ENCODE results near the gene NBEA.
"Not testable (repeated sequence)": the region's sequence is repeated elsewhere in the genome, so short reads cannot be mapped to it uniquely, and the experiment has no call there.

NBEA gene

DNA sequence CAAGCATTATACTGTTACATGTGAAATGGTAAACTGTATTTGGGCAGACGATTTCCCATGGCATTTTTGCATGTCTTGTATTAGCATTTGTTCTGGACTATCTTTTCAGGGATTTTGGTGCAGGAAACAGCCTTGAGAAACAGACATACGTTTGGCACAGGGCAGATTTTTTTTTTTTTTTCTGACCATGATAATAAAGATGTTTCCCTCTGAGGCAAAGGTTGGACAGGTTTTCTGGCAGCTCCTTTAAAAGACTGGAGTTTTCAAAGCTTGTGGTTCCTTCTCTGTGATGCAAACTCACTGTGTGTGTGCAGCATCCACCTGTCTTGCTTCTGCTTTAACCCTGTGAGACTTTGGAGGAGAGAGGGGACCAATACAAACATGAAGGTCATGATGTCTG lies 63.0 kb downstream of the NBEA start:
- Histone ChIP-seq H3K36me3 (ENCODE audit: control insufficient read depth, low read depth, low read length) (no peaks in the 10 kb centered on the region), H3K9me3 (ENCODE audit: control insufficient read depth, low read depth, low read length) (no peaks in the 10 kb centered on the region), H3K27ac (ENCODE audit: low read length) (no peak overlapping the region), H3K4me1 (ENCODE audit: control insufficient read depth, low read depth, low read length) (peaks cover 8% of the 10 kb centered on the region), H3K9ac (ENCODE audit: low read length) (no peak overlapping the region), H3K27me3 (ENCODE audit: control insufficient read depth, insufficient read depth, low read length) (no peaks in the 10 kb centered on the region), H3K4me3 (ENCODE audit: low read length) (no peak overlapping the region)

DNA sequence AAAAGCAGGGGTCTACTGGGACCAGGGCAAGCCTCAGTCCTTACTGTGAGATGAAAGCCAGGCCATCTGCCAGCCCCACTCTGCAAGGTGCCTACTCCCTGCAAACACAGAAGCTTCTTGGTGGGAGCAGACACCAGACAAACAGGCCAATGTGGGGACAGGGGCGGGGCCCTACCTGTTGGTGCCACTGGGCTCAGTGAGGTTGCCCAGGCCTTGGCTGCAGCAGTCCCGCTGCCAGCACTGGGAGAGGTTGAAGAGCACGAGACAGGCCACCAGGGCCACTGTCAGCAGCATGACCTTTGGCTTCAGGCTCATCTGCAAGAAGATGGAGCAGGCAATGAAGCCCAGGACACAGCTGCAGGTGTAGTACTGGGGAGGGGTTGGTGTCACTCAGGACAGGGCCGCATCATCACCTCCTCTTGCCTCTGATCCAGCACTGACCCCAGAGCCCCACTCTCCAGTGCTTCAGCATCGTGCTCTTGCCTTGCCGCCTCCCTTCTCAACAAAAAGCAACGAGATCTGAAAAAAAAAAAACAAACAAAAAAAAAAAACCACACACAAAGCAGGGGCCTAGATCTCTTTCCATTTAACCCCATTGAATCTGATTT lies 72.6 kb downstream of the NBEA start:
- Histone ChIP-seq H3K4me1 (ENCODE audit: control insufficient read depth, low read depth, low read length) (peaks cover 20% of the 10 kb centered on the region), H3K9me3 (ENCODE audit: control insufficient read depth, low read depth, low read length) (no peaks in the 10 kb centered on the region), H3K9ac (ENCODE audit: low read length) (no peak overlapping the region), H3K27me3 (ENCODE audit: control insufficient read depth, insufficient read depth, low read length) (no peaks in the 10 kb centered on the region), H3K36me3 (ENCODE audit: control insufficient read depth, low read depth, low read length) (no peaks in the 10 kb centered on the region), H3K4me3 (ENCODE audit: low read length) (no peak overlapping the region), H3K27ac (ENCODE audit: low read length) (no peak overlapping the region)

DNA sequence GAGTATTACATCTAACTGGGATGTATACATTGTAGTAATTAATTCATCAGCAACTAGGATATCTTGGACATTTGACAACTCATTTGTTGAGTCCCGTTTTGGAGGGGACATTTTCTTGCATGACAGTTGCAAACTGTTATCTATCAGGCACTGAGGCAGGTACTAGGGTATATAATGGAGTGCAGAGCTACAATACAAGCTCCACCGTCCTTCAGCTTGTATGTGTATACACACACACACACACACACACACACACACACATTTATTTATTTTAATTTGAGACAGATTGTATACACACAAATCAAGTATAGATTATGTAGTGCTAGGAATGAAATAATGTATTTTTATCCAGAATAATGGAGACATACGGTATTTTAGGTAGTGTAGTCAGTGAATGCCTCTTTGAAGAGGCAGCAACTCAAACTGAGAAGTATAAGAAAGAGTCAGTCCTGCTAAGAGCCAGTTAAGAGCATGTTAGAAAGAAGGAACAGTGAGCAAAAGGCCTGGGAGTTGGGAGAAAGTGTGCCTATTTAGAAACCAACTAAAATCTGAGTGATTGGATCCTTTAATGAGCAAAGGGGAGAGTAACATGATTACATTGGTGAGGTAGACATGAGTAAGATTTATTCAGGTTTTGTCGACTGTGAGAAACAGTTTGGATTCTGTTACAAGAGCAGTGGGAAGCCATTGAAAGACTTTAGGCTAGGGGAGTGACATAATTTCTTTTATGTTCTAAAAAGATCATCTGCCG lies 74.5 kb downstream of the NBEA start:
- H3K27me3 ChIP-seq (ENCODE audit: control insufficient read depth, insufficient read depth, low read length): no peaks in the 10 kb centered on the region
- H3K27ac ChIP-seq (ENCODE audit: low read length): peak overlapping the region; percentile 67
- H3K9me3 ChIP-seq (ENCODE audit: control insufficient read depth, low read depth, low read length): no peaks in the 10 kb centered on the region
- H3K4me1 ChIP-seq (ENCODE audit: control insufficient read depth, low read depth, low read length): peaks cover 20% of the 10 kb centered on the region
- H3K36me3 ChIP-seq (ENCODE audit: control insufficient read depth, low read depth, low read length): no peaks in the 10 kb centered on the region
- H3K9ac ChIP-seq (ENCODE audit: low read length): no peak overlapping the region
- no peak overlapping the region for H3K4me3 ChIP-seq (ENCODE audit: low read length)

DNA sequence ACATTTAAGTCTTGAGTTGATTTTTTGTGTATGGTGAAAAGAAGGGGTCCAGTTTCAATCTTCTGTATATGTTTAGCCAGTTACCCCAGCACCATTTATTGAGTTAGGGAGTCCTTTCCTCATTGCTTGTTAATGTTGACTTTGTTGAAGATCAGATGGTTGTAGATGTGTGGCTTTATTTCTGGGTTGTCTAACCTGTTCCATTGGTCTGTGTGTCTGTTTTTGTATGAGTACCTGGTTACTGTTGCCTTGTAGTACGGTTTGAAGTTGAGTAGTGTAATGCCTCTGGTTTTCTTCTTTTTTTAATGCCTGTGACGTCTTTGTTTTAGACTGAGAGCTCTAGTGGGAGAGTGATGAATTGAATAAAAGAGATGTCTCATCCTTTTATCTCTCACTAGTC lies 83.2 kb downstream of the NBEA start:
- Histone ChIP-seq H3K27ac (ENCODE audit: low read length) (no peak overlapping the region), H3K36me3 (ENCODE audit: control insufficient read depth, low read depth, low read length) (no peaks in the 10 kb centered on the region), H3K9ac (ENCODE audit: low read length) (no peak overlapping the region), H3K9me3 (ENCODE audit: control insufficient read depth, low read depth, low read length) (peaks cover 2% of the 10 kb centered on the region), H3K27me3 (ENCODE audit: control insufficient read depth, insufficient read depth, low read length) (no peaks in the 10 kb centered on the region), H3K4me1 (ENCODE audit: control insufficient read depth, low read depth, low read length) (peaks cover 6% of the 10 kb centered on the region), H3K4me3 (ENCODE audit: low read length) (no peak overlapping the region)

DNA sequence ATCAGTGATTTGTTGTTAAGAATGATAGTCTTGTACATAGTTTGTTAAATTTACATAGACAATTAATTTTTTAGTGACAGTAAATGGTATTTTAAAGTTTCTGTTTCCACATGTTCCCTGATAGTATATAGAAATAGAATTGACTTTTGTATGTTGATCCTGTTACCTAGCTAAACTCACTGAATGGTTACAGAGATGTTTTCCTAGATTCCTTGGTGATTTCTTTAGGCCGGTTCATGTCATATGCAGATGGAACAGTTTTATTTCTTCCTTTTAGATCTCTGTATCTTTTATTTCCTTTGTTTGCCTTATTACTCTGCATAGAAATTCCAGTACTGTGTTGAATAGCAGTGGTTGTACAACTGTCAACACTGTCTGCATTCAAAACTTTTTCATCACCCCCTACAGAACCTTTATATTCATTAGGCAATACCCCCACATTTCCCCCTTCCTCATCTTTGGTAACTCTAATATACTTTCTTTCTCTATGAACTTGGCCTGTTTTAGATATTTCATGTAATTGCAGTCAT lies 86.3 kb downstream of the NBEA start:
- H3K9me3 ChIP-seq (ENCODE audit: control insufficient read depth, low read depth, low read length): peaks cover 20% of the 10 kb centered on the region
- no peak overlapping the region for H3K27ac ChIP-seq (ENCODE audit: low read length)
- no peak overlapping the region for H3K4me3 ChIP-seq (ENCODE audit: low read length)
- H3K4me1 ChIP-seq (ENCODE audit: control insufficient read depth, low read depth, low read length): peaks cover 14% of the 10 kb centered on the region
- no peaks in the 10 kb centered on the region for H3K36me3 ChIP-seq (ENCODE audit: control insufficient read depth, low read depth, low read length)
- H3K9ac ChIP-seq (ENCODE audit: low read length): no peak overlapping the region
- H3K27me3 ChIP-seq (ENCODE audit: control insufficient read depth, insufficient read depth, low read length): no peaks in the 10 kb centered on the region

DNA sequence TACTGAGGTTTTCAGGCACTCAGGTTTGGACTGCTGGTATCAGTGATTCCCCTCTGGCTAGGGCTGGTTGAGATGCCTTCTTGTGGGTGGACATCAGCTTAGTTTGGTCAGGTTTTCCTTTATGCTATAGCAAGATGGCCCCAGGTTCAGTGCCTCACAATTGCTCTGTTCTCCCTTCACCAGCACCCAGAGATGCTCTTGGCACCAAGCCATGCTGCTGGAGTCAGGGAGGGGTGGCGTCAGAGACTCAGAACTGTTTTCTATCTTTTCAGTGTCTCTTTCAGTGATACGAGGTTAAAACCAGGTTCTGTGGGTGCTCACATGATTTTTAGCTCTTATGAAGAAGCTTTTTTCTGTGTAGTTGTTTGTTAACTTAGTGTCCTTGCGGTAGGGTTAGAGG lies 96.9 kb downstream of the NBEA start:
- no peak overlapping the region for H3K9ac ChIP-seq (ENCODE audit: low read length)
- H3K9me3 ChIP-seq (ENCODE audit: control insufficient read depth, low read depth, low read length): no peaks in the 10 kb centered on the region
- H3K4me3 ChIP-seq (ENCODE audit: low read length): no peak overlapping the region
- no peaks in the 10 kb centered on the region for H3K4me1 ChIP-seq (ENCODE audit: control insufficient read depth, low read depth, low read length)
- peaks cover 4% of the 10 kb centered on the region for H3K36me3 ChIP-seq (ENCODE audit: control insufficient read depth, low read depth, low read length)
- no peak overlapping the region for H3K27ac ChIP-seq (ENCODE audit: low read length)
- H3K27me3 ChIP-seq (ENCODE audit: control insufficient read depth, insufficient read depth, low read length): no peaks in the 10 kb centered on the region

DNA sequence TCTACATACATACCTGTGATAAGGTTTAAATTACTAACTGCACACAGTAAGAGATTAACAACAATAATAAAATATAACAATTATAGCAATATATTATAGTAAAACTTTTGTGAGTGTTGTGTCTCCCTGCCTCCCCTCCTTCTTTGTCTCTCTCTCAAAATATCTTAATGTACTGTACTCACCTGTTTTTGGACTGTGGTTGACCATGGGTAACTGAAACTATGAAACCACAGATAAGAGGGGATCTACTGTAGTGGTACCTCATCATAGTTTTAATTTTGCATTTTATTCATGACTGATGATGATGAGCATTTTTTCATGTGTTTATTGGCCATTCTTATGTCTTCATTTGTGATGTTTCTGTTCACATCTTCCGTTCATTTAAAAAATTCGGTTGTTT lies 104.5 kb downstream of the NBEA start:
- H3K9me3 ChIP-seq (ENCODE audit: control insufficient read depth, low read depth, low read length): no peaks in the 10 kb centered on the region
- no peak overlapping the region for H3K4me3 ChIP-seq (ENCODE audit: low read length)
- peaks cover 18% of the 10 kb centered on the region for H3K36me3 ChIP-seq (ENCODE audit: control insufficient read depth, low read depth, low read length)
- no peaks in the 10 kb centered on the region for H3K27me3 ChIP-seq (ENCODE audit: control insufficient read depth, insufficient read depth, low read length)
- no peak overlapping the region for H3K27ac ChIP-seq (ENCODE audit: low read length)
- H3K9ac ChIP-seq (ENCODE audit: low read length): no peak overlapping the region
- H3K4me1 ChIP-seq (ENCODE audit: control insufficient read depth, low read depth, low read length): no peaks in the 10 kb centered on the region

DNA sequence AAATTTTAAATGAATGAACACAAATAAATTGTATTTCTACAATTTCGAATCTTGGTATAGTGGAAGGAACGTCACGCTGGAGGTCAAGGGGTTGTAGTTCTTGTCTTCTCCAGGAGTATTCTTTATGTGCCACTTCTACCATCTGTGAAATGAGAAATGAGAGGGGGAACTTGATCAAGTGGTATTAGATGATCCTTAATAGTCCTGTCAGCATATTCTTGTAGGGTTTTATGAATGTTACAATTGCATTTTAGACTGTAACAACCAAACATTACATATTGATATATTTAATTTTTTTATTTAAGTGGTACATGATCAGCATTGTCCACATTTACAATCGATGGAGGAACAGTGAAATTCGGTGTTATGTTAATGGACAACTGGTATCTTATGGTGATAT lies 113.6 kb downstream of the NBEA start:
- Histone ChIP-seq H3K9ac (ENCODE audit: low read length) (no peak overlapping the region), H3K36me3 (ENCODE audit: control insufficient read depth, low read depth, low read length) (peaks cover under 1% of the 10 kb centered on the region), H3K27ac (ENCODE audit: low read length) (no peak overlapping the region), H3K4me1 (ENCODE audit: control insufficient read depth, low read depth, low read length) (peaks cover 4% of the 10 kb centered on the region), H3K4me3 (ENCODE audit: low read length) (no peak overlapping the region), H3K27me3 (ENCODE audit: control insufficient read depth, insufficient read depth, low read length) (no peaks in the 10 kb centered on the region), H3K9me3 (ENCODE audit: control insufficient read depth, low read depth, low read length) (no peaks in the 10 kb centered on the region)

DNA sequence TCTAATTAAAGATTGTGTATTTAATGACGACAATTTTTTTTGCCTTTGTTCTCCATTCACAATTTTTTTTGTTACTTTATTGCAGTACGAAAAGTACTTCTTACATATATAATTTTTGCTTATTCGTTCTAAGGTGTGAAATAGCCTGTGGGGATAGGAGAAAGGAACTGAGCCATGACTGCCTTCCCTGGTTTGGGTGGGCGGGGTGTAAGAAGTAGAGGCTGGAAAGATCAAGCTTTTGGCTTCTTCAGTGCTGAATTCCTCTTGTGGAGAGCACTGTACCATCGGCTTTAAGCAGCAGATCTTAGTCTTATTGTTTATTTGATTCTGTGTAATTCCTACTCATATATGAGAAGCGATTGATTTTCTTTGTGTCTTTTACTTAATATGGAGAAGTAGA lies 115.8 kb downstream of the NBEA start:
- Histone ChIP-seq H3K27ac (ENCODE audit: low read length) (no peak overlapping the region), H3K9ac (ENCODE audit: low read length) (no peak overlapping the region), H3K4me1 (ENCODE audit: control insufficient read depth, low read depth, low read length) (peaks cover 4% of the 10 kb centered on the region), H3K4me3 (ENCODE audit: low read length) (no peak overlapping the region), H3K27me3 (ENCODE audit: control insufficient read depth, insufficient read depth, low read length) (no peaks in the 10 kb centered on the region), H3K36me3 (ENCODE audit: control insufficient read depth, low read depth, low read length) (no peaks in the 10 kb centered on the region), H3K9me3 (ENCODE audit: control insufficient read depth, low read depth, low read length) (no peaks in the 10 kb centered on the region)

DNA sequence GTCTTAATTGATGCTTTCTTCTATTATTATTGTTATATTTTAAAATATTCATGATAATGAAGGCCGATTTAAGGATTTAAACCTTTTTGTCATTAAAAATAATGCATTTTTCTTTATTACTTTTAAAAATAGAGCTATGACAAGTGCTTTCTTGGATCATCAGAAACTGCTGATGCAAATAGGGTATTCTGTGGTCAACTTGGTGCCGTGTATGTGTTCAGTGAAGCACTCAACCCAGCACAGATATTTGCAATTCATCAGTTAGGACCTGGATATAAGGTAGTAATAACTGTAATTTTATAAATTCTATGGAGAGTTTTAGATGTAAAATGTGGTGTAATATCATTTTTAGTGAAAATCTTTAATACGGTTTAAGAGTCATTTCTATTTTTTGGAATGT lies 116.5 kb downstream of the NBEA start:
- H3K27me3 ChIP-seq (ENCODE audit: control insufficient read depth, insufficient read depth, low read length); H3K27ac ChIP-seq (ENCODE audit: low read length); H3K9ac ChIP-seq (ENCODE audit: low read length); H3K36me3 ChIP-seq (ENCODE audit: control insufficient read depth, low read depth, low read length); H3K9me3 ChIP-seq (ENCODE audit: control insufficient read depth, low read depth, low read length); H3K4me1 ChIP-seq (ENCODE audit: control insufficient read depth, low read depth, low read length); H3K4me3 ChIP-seq (ENCODE audit: low read length): not testable (repeated sequence)

DNA sequence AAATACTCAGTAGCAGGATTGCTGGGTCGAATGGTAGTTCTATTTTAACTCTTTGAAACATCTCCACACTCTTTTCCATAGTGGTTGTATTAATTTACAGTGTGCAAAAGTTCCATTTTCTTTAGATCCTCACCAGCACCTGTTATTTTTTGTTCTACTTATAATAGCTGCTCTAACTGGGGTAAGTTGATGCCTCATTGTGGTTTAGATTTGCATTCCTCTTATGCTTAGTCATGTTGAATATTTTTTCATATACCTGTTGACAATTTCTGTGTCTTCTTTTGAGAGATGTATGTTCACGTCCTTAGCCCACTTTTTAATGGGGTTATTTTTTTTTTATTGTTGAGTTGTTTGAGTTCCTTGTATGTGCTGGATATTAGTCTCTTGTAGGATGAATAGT lies 144.6 kb downstream of the NBEA start:
- no peak overlapping the region for H3K4me3 ChIP-seq (ENCODE audit: low read length)
- H3K4me1 ChIP-seq (ENCODE audit: control insufficient read depth, low read depth, low read length): no peaks in the 10 kb centered on the region
- no peak overlapping the region for H3K9ac ChIP-seq (ENCODE audit: low read length)
- peaks cover 4% of the 10 kb centered on the region for H3K36me3 ChIP-seq (ENCODE audit: control insufficient read depth, low read depth, low read length)
- no peaks in the 10 kb centered on the region for H3K27me3 ChIP-seq (ENCODE audit: control insufficient read depth, insufficient read depth, low read length)
- no peak overlapping the region for H3K27ac ChIP-seq (ENCODE audit: low read length)
- no peaks in the 10 kb centered on the region for H3K9me3 ChIP-seq (ENCODE audit: control insufficient read depth, low read depth, low read length)

DNA sequence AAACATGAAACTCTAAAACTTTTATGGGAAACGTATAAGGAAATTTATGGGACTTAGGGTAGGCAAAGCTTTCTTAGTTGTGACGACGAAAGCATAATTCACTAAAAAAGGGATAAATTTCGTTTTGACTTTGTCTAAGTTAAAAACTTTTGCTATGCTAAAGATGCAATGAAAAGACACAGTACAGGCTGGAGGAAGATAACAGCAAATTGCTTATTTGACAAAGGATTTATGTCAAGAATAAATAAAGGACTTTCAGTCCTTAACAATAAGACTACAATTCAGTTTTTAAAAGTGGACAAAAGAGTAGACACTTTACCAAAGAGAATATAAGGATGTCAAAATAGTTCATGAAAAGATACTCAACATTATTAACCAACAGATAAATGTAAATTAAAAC lies 150.2 kb downstream of the NBEA start:
- Histone ChIP-seq H3K4me3 (ENCODE audit: low read length) (no peak overlapping the region), H3K27ac (ENCODE audit: low read length) (no peak overlapping the region), H3K36me3 (ENCODE audit: control insufficient read depth, low read depth, low read length) (peaks cover 4% of the 10 kb centered on the region)

More for the DNA sequence above, 150.2 kb downstream of the NBEA start:
- Histone ChIP-seq H3K9ac (ENCODE audit: low read length) (no peak overlapping the region), H3K9me3 (ENCODE audit: control insufficient read depth, low read depth, low read length) (no peaks in the 10 kb centered on the region), H3K4me1 (ENCODE audit: control insufficient read depth, low read depth, low read length) (no peaks in the 10 kb centered on the region), H3K27me3 (ENCODE audit: control insufficient read depth, insufficient read depth, low read length) (no peaks in the 10 kb centered on the region)

Measured in iPS-18a (cell line).